Gastrocnemius medialis (tissue), 4 donors: ENCODE data around the gene NDUFB4. TPM values are rescaled to one million over a fixed set of nuclear protein-coding genes. Genes with fewer than 3 reads are reported as not detected.

Experiments
- ATAC-seq, 2 donors: fragments of 150-250 bp; one replicate each; pipeline ENCODE4 v1.9.1; 2016
- DNase-seq, 2 donors: peaks; one replicate each; pipeline ENCODE4 v3.0.0-alpha.2; 2019
- H3K27ac ChIP-seq, 4 donors: fragments of 200-600 bp; sonication (generic); 1 replicate in 1 of 4; 2 replicates in 3 of 4; pipeline ENCODE4 v1.5.1; 2016 to 2018; ENCODE audit warnings: mild to moderate bottlenecking in 2 of 4, moderate library complexity in 1 of 4
- H3K27me3 ChIP-seq, 3 donors: fragments of 200-600 bp; sonication (generic) in 2 of 3; 1 replicate in 1 of 3; 2 replicates in 2 of 3; pipeline versions ENCODE4 v1.5.1 to v1.6.0; 2016 to 2019; ENCODE audit warnings: mild to moderate bottlenecking in 1 of 3, moderate library complexity in 1 of 3
- H3K36me3 ChIP-seq, 2 donors: fragments of 200-600 bp; sonication (generic) in 1 of 2; one replicate each; pipeline ENCODE4 v1.5.1; 2017 to 2018
- H3K4me1 ChIP-seq, 2 donors: fragments of 200-600 bp; sonication (generic) in 1 of 2; one replicate each; pipeline ENCODE4 v1.5.1; 2016 to 2017; ENCODE audit warnings: mild to moderate bottlenecking in 2 of 2
- H3K4me3 ChIP-seq, 4 donors: fragments of 200-600 bp; sonication (generic) in 3 of 4; 1 replicate in 1 of 4; 2 replicates in 3 of 4; pipeline ENCODE4 v1.5.1; 2016 to 2019; ENCODE audit warnings: mild to moderate bottlenecking in 2 of 4
- H3K9me3 ChIP-seq, 3 donors: fragments of 200-600 bp; sonication (generic) in 2 of 3; 1 replicate in 1 of 3; 2 replicates in 2 of 3; pipeline ENCODE4 v1.5.1; 2016 to 2019
- CTCF ChIP-seq, 5 experiments: fragments of 450-650 bp in 3 of 5; fragments of 200-600 bp in 2 of 5; sonication (generic) in 2 of 5; IDR thresholded peaks in 4 of 5; conservative IDR thresholded peaks in 1 of 5; 1 replicate in 4 of 5; 2 replicates in 1 of 5; pipeline ENCODE4 v1.5.1; 2016 to 2019; ENCODE audit warnings: antibody characterized with exemption in 5 of 5, mild to moderate bottlenecking in 3 of 5, moderate library complexity in 3 of 5
- POLR2A ChIP-seq, 2 donors: fragments of 450-650 bp; IDR thresholded peaks; one replicate each; pipeline ENCODE4 v1.6.1; 2017; ENCODE audit warnings: antibody characterized with exemption in 2 of 2, mild to moderate bottlenecking in 2 of 2, moderate library complexity in 2 of 2
- in situ Hi-C, 4 donors: fragments of 200-750 bp; cut with MboI; loops; one replicate each; pipeline versions ENCODE4 v1.15.0 to v1.8.0; 2017; ENCODE audit warnings: low sequenced_read_pairs in 4 of 4
- intact Hi-C: fragments of 100-400 bp; cut with DNase I; formaldehyde crosslinking; loops from one replicate; pipeline ENCODE4 v1.15.1; 2023; ENCODE audit warnings: low total_unique reads
- total RNA-seq, 4 donors: library from RNA; depleted of rRNA; stranded (reverse); fragments of >200 nt; gene quantifications; one replicate each; pipeline versions ENCODE4 v1.1.0 to v1.2.3, GENCODE V29; 2016

The NDUFB4 gene
- total RNA-seq, 4 donors from 2014 or later, result 186 to 413 (median 377) TPM

- TF ChIP-seq CTCF (IDR thresholded peaks at IDR 0.05 in 4 of 5, conservative IDR thresholded peaks at IDR 0.05 in 1 of 5) (no peak), POLR2A (IDR thresholded peaks at IDR 0.05) (no peak)
- H3K27me3 ChIP-seq, result no peaks in the 10 kb centered on the region
- no peaks in the 10 kb centered on the region for H3K9me3 ChIP-seq
- no peak overlapping the region for H3K27ac ChIP-seq
- no peak overlapping the region for H3K4me3 ChIP-seq
- intact Hi-C loops (no loop called here), in situ Hi-C loops (no loop called here)
- ATAC-seq (no peak), DNase-seq (no peak)
- no peaks in the 10 kb centered on the region for H3K36me3 ChIP-seq
- H3K4me1 ChIP-seq, result peaks cover 0 to 12% of the 10 kb centered on the region in 2 donors
Observed at GRCh38 chr3:120640231-120640630, 44.1 kb downstream of the NDUFB4 start.

DNA sequence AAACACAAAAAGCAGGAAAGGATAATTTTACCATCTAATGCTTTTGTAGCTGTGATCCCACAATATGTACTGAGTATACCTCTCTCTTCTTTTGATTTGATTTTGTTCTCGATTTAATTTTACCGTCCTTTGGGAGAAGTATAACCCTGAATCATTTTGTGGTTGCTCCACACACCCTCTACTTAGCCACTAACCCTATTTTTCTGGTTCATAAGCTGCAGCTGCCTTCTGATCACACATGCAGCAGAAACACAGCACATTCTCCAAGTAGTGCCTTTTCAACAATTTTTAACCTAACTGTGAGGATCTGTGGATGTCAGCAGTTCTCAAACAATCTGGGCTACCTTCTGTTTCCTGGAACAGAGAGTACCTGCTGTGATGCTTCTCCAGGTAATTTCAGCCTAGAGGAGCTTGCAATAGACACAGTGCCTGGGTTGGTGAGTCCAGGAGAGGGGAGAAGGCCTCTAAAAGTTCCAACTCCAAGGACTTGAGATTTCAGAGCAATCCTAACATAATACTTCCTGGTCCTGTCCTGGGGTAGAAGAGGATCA is 45.6 kb downstream of the NDUFB4 start:
- H3K36me3 ChIP-seq, result no peaks in the 10 kb centered on the region
- no peaks in the 10 kb centered on the region for H3K9me3 ChIP-seq
- in situ Hi-C loops (no loop called here), intact Hi-C loops (no loop called here)
- H3K27me3 ChIP-seq, result no peaks in the 10 kb centered on the region
- ATAC-seq (no peak), DNase-seq (no peak)
- no peak overlapping the region for H3K27ac ChIP-seq
- TF ChIP-seq CTCF (IDR thresholded peaks at IDR 0.05 in 4 of 5, conservative IDR thresholded peaks at IDR 0.05 in 1 of 5), result no peak
- no peak for TF ChIP-seq POLR2A (IDR thresholded peaks at IDR 0.05)
- peaks cover 0 to 12% of the 10 kb centered on the region in 2 donors for H3K4me1 ChIP-seq
- no peak overlapping the region for H3K4me3 ChIP-seq

- no peak for ATAC-seq
- H3K27me3 ChIP-seq, result no peaks in the 10 kb centered on the region
- no peak overlapping the region for H3K27ac ChIP-seq
- peaks cover 0 to 12% of the 10 kb centered on the region in 2 donors for H3K4me1 ChIP-seq
- intact Hi-C loops, result no loop called here
- no peaks in the 10 kb centered on the region for H3K36me3 ChIP-seq
- no peak for DNase-seq
- in situ Hi-C loops, result no loop called here
- no peak for TF ChIP-seq CTCF (IDR thresholded peaks at IDR 0.05 in 4 of 5, conservative IDR thresholded peaks at IDR 0.05 in 1 of 5)
- no peak for TF ChIP-seq POLR2A (IDR thresholded peaks at IDR 0.05)
- no peaks in the 10 kb centered on the region for H3K9me3 ChIP-seq
- no peak overlapping the region for H3K4me3 ChIP-seq
Observed at GRCh38 chr3:120642368-120642948, 46.3 kb downstream of the NDUFB4 start.

DNA sequence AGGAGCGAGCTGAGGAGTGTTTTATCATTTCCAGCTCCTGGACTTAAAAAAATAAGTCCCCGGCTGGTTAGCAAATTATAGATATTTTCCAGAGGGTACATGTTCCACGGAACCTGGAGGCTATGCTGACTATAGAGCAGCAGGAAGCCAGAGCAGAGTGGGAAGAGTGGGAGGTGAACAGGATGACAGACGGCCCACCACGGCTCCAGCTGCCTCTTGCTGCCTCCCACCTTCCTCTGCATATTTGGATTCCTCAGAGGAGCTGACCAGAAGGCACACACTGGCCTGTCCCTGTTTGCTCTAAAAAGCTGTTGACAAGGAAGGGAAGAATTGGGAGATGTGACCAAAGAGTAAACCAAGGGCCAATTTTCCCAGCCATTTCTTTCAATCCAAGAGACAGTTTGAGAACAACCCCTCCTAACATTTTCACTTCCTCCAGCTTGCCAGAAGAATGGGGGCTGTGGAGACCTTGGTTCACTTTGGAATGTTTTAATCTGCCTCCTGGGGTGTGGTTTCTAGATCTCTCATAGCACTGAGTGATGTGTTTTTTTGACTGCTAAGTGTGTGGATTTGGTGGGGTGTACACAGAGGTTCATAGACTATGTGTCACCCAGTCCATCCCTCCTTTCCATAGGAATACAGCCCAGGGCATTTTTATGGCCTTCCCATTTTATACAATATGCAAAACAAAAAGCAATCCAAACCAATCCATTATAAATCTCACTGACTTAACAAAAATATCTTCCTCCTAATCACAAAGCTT is 49.1 kb downstream of the NDUFB4 start:
- H3K27ac ChIP-seq, result no peak overlapping the region
- in situ Hi-C loops, result no loop called here
- no peaks in the 10 kb centered on the region for H3K36me3 ChIP-seq
- TF ChIP-seq POLR2A (IDR thresholded peaks at IDR 0.05) (no peak), CTCF (IDR thresholded peaks at IDR 0.05 in 4 of 5, conservative IDR thresholded peaks at IDR 0.05 in 1 of 5) (no peak)
- no peak for ATAC-seq
- no peak overlapping the region for H3K4me3 ChIP-seq
- no peaks in the 10 kb centered on the region for H3K9me3 ChIP-seq
- peaks cover 0 to 7% of the 10 kb centered on the region in 2 donors for H3K4me1 ChIP-seq
- intact Hi-C loops, result no loop called here
- H3K27me3 ChIP-seq, result no peaks in the 10 kb centered on the region
- no peak for DNase-seq
